A549 (cell line): Measurements from ENCODE around the gene SYNCRIP. TPM values are rescaled to one million over a fixed set of nuclear protein-coding genes. Genes with fewer than 3 reads are reported as not detected.
A peak's percentile ranks its signal among the peaks of the same experiment; 100 is the strongest.

Experiments used
- ATAC-seq, 2 experiments: fragments of 200-7000 bp in 1 of 2; fragments of >200 bp in 1 of 2; cut with Nextera tagmentation in 1 of 2; cut with Tn5 transposase in 1 of 2; 3 replicates each; pipeline versions ENCODE4 v1.8.0 to v1.9.1; 2018 to 2020; ENCODE audit warnings: mild to moderate bottlenecking in 1 of 2, moderate library complexity in 1 of 2
- CTCF ChIA-PET: fragments of 300-600 bp; sonication (Branson Sonifier 250); formaldehyde crosslinking; extraction: SDS; loops from one replicate; lab custom pipeline; 2021; ENCODE audit warnings: antibody characterized with exemption, inconsistent platforms; lab: Yijun Ruan, JAX
- POLR2A ChIA-PET: fragments of 350-600 bp; formaldehyde crosslinking; extraction: SDS; loops from one replicate; lab custom pipeline; 2021; ENCODE audit warnings: antibody characterized with exemption, inconsistent platforms; lab: Yijun Ruan, JAX
- DNase-seq, 2 experiments: peaks; one replicate each; pipeline versions ENCODE4 v3.0.0 to v3.0.0-alpha.2; 2011 to 2016; ENCODE audit warnings: low read depth in 1 of 2, low spot score in 1 of 2
- FAIRE-seq: peaks from 2 replicates; lab custom pipeline; 2011; peaks lifted over from hg19 to GRCh38; lab: Jason Lieb, UNC
- H3K27ac ChIP-seq, 2 experiments: fragments of >200 bp; sonication (Bioruptor Twin); formaldehyde crosslinking; 3 replicates each; pipeline ENCODE4 v1.5.1; 2016 to 2017
- H3K4me1 ChIP-seq: fragments of >200 bp; sonication (Bioruptor Twin); formaldehyde crosslinking; 3 replicates; pipeline ENCODE4 v1.6.1; 2016
- H3K4me2 ChIP-seq: fragments of >200 bp; sonication (Bioruptor Twin); formaldehyde crosslinking; 3 replicates; pipeline ENCODE4 v1.6.1; 2016
- H3K4me3 ChIP-seq: fragments of >200 bp; sonication (Bioruptor Twin); formaldehyde crosslinking; 3 replicates; pipeline ENCODE4 v1.5.1; 2016
- H3K9me3 ChIP-seq: fragments of >200 bp; sonication (Bioruptor Twin); formaldehyde crosslinking; 3 replicates; pipeline ENCODE4 v1.6.1; 2016
- ATOH8 ChIP-seq: fragments of 250-450 bp; sonication (Bioruptor Pico); IDR thresholded peaks from 2 replicates; pipeline ENCODE4 v1.5.0; 2020; ENCODE audit warnings: low read depth, mild to moderate bottlenecking, moderate library complexity
- BCL3 ChIP-seq: fragments of >200 bp; sonication (Bioruptor Twin); formaldehyde crosslinking; IDR thresholded peaks from 3 replicates; pipeline ENCODE4 v1.6.1; 2016
- CBX8 ChIP-seq: fragments of 200-600 bp; sonication (generic); IDR thresholded peaks from 2 replicates; pipeline ENCODE4 v1.6.1; 2016
- CHD4 ChIP-seq: fragments of 200-600 bp; sonication (generic); IDR thresholded peaks from 2 replicates; pipeline ENCODE4 v1.6.1; 2016; ENCODE audit warnings: antibody characterized with exemption, mild to moderate bottlenecking, borderline replicate concordance
- EHF ChIP-seq: fragments of 250-450 bp; sonication (Bioruptor Pico); IDR thresholded peaks from 2 replicates; pipeline ENCODE4 v1.5.0; 2020; ENCODE audit warnings: mild to moderate bottlenecking
- EHMT2 ChIP-seq: fragments of 200-600 bp; sonication (generic); IDR thresholded peaks from 2 replicates; pipeline ENCODE4 v1.6.1; 2016; ENCODE audit warnings: antibody characterized with exemption, low read depth, mild to moderate bottlenecking, moderate library complexity
- EP300 ChIP-seq, 2 experiments: fragments of >200 bp; sonication (Bioruptor Twin); formaldehyde crosslinking; IDR thresholded peaks; 2 replicates in 1 of 2; 3 replicates in 1 of 2; pipeline ENCODE4 v1.6.1; 2016 to 2017
- ESRRA ChIP-seq: fragments of 150-350 bp; IDR thresholded peaks from 2 replicates; pipeline ENCODE4 v1.6.1; 2014; ENCODE audit warnings: mild to moderate bottlenecking, low read length, borderline replicate concordance
- FOSB ChIP-seq: fragments of 250-450 bp; sonication (Bioruptor Pico); IDR thresholded peaks from 2 replicates; pipeline ENCODE4 v1.5.0; 2020; ENCODE audit warnings: mild to moderate bottlenecking, moderate library complexity
- FOSL2 ChIP-seq, 2 experiments: fragments of 450-650 bp in 1 of 2; fragments of >200 bp in 1 of 2; sonication (Bioruptor Twin) in 1 of 2; formaldehyde crosslinking; IDR thresholded peaks; 2 replicates each; pipeline versions ENCODE4 v1.5.0 to v1.6.1; 2016 to 2020; ENCODE audit warnings: mild to moderate bottlenecking in 1 of 2, moderate library complexity in 1 of 2
- FOXS1 ChIP-seq: fragments of 250-450 bp; sonication (Bioruptor Pico); IDR thresholded peaks from 2 replicates; pipeline ENCODE4 v1.5.0; 2020; ENCODE audit warnings: mild to moderate bottlenecking, moderate library complexity
- HOXB13 ChIP-seq: fragments of 250-450 bp; sonication (Bioruptor Pico); IDR thresholded peaks from 2 replicates; pipeline ENCODE4 v1.5.0; 2020; ENCODE audit warnings: low read depth, mild to moderate bottlenecking, moderate library complexity
- HOXB5 ChIP-seq: fragments of 250-450 bp; sonication (Bioruptor Pico); IDR thresholded peaks from 2 replicates; pipeline ENCODE4 v1.5.0; 2020; ENCODE audit warnings: mild to moderate bottlenecking, moderate library complexity
- KDM5A ChIP-seq: fragments of 200-600 bp; sonication (generic); IDR thresholded peaks from 2 replicates; pipeline ENCODE4 v1.6.1; 2016; ENCODE audit warnings: antibody characterized with exemption, mild to moderate bottlenecking
- MAFK ChIP-seq: fragments of 450-650 bp; IDR thresholded peaks from 2 replicates; pipeline ENCODE4 v1.6.1; 2014; ENCODE audit not compliant: partially characterized antibody
- NFE2L2 ChIP-seq: fragments of 150-350 bp; conservative IDR thresholded peaks from 2 replicates; pipeline ENCODE4 v1.6.1; 2014; ENCODE audit warnings: low read length
- NR3C1 ChIP-seq: fragments of >200 bp; sonication (Bioruptor Twin); formaldehyde crosslinking; IDR thresholded peaks from 3 replicates; pipeline ENCODE4 v1.6.1; 2017
- PBX3 ChIP-seq: IDR thresholded peaks from 2 replicates; pipeline ENCODE4 v1.6.1; 2012
- POLR2A ChIP-seq: IDR thresholded peaks from 2 replicates; pipeline ENCODE4 v1.6.1; 2012; ENCODE audit warnings: mild to moderate bottlenecking, low read length
- POLR2AphosphoS2 ChIP-seq: conservative IDR thresholded peaks from 2 replicates; pipeline ENCODE4 v1.6.1; 2012; ENCODE audit warnings: low read length, improper control_type of control experiment, inconsistent platforms
- RAD21 ChIP-seq, 2 experiments: fragments of >200 bp in 1 of 2; sonication (Bioruptor Twin) in 1 of 2; formaldehyde crosslinking in 1 of 2; IDR thresholded peaks in 1 of 2; conservative IDR thresholded peaks in 1 of 2; 2 replicates in 1 of 2; 3 replicates in 1 of 2; pipeline ENCODE4 v1.6.1; 2012 to 2018; ENCODE audit warnings: inconsistent platforms in 1 of 2
- RNF2 ChIP-seq: fragments of 200-600 bp; sonication (generic); IDR thresholded peaks from 2 replicates; pipeline ENCODE4 v1.6.1; 2016; ENCODE audit warnings: low read depth, mild to moderate bottlenecking, antibody characterized with exemption, moderate library complexity, borderline replicate concordance
- SREBF2 ChIP-seq: fragments of 450-650 bp; IDR thresholded peaks from 2 replicates; pipeline ENCODE4 v1.6.1; 2014; ENCODE audit warnings: mild to moderate bottlenecking, moderate library complexity
- TP53 ChIP-seq: fragments of 250-450 bp; sonication (Bioruptor Pico); IDR thresholded peaks from 2 replicates; pipeline ENCODE4 v1.5.0; 2021; ENCODE audit warnings: mild to moderate bottlenecking, moderate library complexity
- USF2 ChIP-seq: fragments of 450-650 bp; IDR thresholded peaks from 2 replicates; pipeline ENCODE4 v1.6.1; 2014; ENCODE audit warnings: antibody characterized with exemption
- ZFP36 ChIP-seq: fragments of 450-650 bp; IDR thresholded peaks from 2 replicates; pipeline ENCODE4 v1.6.1; 2014; ENCODE audit warnings: borderline replicate concordance; ENCODE audit not compliant: partially characterized antibody
- WGBS: methylation state at CpG from one replicate; pipeline ENCODE4 v1.1.6; 2017; ENCODE audit errors: missing lambda C conversion rate; 5-methylcytosine and 5-hydroxymethylcytosine counted together
- polyA plus RNA-seq, 4 experiments: library from polyadenylated mRNA; depleted of rRNA in 3 of 4; stranded (reverse); fragments of >200 nt; fragmentation: RNase III in 1 of 4; extraction: RNeasy Plus Mini Kit Qiagen cat#74134 plus additional on column Dnase treatment in 1 of 4; gene quantifications; 2 replicates in 3 of 4; 3 replicates in 1 of 4; pipeline ENCODE4 v1.2.3, GENCODE V29; 2011 to 2017

Gene SYNCRIP
- polyA plus RNA-seq, 2 of the 4 experiments (the other 2 are of a cell fraction): 47.5 to 102 TPM

- CTCF ChIA-PET: interaction anchor here (1.0 kb wide), 1 partner anchor 253 kb away, joined by 3 read pairs; no protein-coding TSS in a partner anchor
- POLR2A ChIA-PET: no interaction called here
- no peak for FAIRE-seq
These were observed 66.2 kb downstream of the SYNCRIP start for GRCh38 chr6:85576476-85576875.

GRCh38 chr6:85574932-85575598, 67.6 kb downstream of the SYNCRIP start:
- Histone ChIP-seq H3K9me3 (no peaks in the 10 kb centered on the region), H3K27ac (peak overlapping the region; percentile 8 to 28; a peak in 1 of 6 replicates), H3K4me1 (peaks cover 46% of the 10 kb centered on the region), H3K4me3 (no peak overlapping the region), H3K4me2 (peak overlapping the region; percentile 41)
- ATAC-seq (peak; percentile 79 to 92), FAIRE-seq (no peak), DNase-seq (peak in 1 of 2 experiments; percentile 72)
- CTCF ChIA-PET: no interaction called here
- peak; percentile 50 for TF ChIP-seq MAFK
- TF ChIP-seq RNF2: no peak
- TF ChIP-seq, all 56 proteins: peak for 1
- POLR2A ChIA-PET: no interaction called here

More at GRCh38 chr6:85576476-85576875, 66.2 kb downstream of the SYNCRIP start:
- no peak for ATAC-seq
- H3K9me3 ChIP-seq: no peaks in the 10 kb centered on the region
- H3K4me2 ChIP-seq: no peak overlapping the region
- H3K4me3 ChIP-seq: no peak overlapping the region
- 77% methylated on average over 2 of the region's 2 CpGs for WGBS
- no peak overlapping the region for H3K27ac ChIP-seq
- peaks cover 59% of the 10 kb centered on the region for H3K4me1 ChIP-seq
- no peak for DNase-seq
- TF ChIP-seq PBX3: no peak
- no peak for TF ChIP-seq NR3C1
- no peak for TF ChIP-seq FOSB (CRISPR knock-in tag)
- no peak for TF ChIP-seq SREBF2
- TF ChIP-seq RAD21 (conservative IDR thresholded peaks at IDR 0.05 in 1 of 2, IDR thresholded peaks at IDR 0.05 in 1 of 2): no peak
- TF ChIP-seq BCL3: no peak
- TF ChIP-seq HOXB5: no peak
- TF ChIP-seq POLR2A: no peak
- TF ChIP-seq EP300 (IDR thresholded peaks at IDR 0.05): no peak
- TF ChIP-seq ATOH8 (CRISPR knock-in tag): no peak
- TF ChIP-seq ESRRA: no peak

GRCh38 chr6:85569323-85569722, 73.4 kb downstream of the SYNCRIP start:
- no peak for DNase-seq
- ChIA-PET POLR2A (interaction anchor here (0.9 kb wide), 1 partner anchor 109 kb away, joined by 5 read pairs; no protein-coding TSS in a partner anchor), CTCF (interaction anchor here (0.5 kb wide), 1 partner anchor 19 kb away, joined by 4 read pairs; no protein-coding TSS in a partner anchor)
- no peak for ATAC-seq
- H3K4me2 ChIP-seq: no peak overlapping the region
- peaks cover 10% of the 10 kb centered on the region for H3K4me1 ChIP-seq
- no peaks in the 10 kb centered on the region for H3K9me3 ChIP-seq
- no peak overlapping the region for H3K4me3 ChIP-seq
- FAIRE-seq: no peak
- H3K27ac ChIP-seq: no peak overlapping the region
- TF ChIP-seq EHF (CRISPR knock-in tag) (no peak), CBX8 (no peak), ZFP36 (no peak), CHD4 (no peak), TP53 (CRISPR knock-in tag) (no peak), POLR2AphosphoS2 (no peak), HOXB13 (CRISPR knock-in tag) (no peak), EHMT2 (no peak), FOSL2 (IDR thresholded peaks at IDR 0.05) (no peak), FOSL2 (CRISPR knock-in tag; IDR thresholded peaks at IDR 0.05) (no peak), KDM5A (no peak), NFE2L2 (no peak), ATOH8 (CRISPR knock-in tag) (no peak), FOXS1 (CRISPR knock-in tag) (no peak), RNF2 (no peak), BCL3 (no peak), POLR2A (no peak), RAD21 (conservative IDR thresholded peaks at IDR 0.05 in 1 of 2, IDR thresholded peaks at IDR 0.05 in 1 of 2) (no peak), USF2 (no peak)
